LNCaP clone FGC (cell line): ENCODE measurements around the gene RBP5.

ENCODE experiments used
- DNase-seq: peaks from one replicate; pipeline ENCODE4 v3.0.0-alpha.2; 2011; ENCODE audit warnings: low read depth
- H3K4me3 ChIP-seq: 2 replicates; pipeline ENCODE4 v1.5.1; 2011; ENCODE audit warnings: mild to moderate bottlenecking, low read depth, low read length, control low read depth
- TF ChIP-seq, protein P1 (sequence below): IDR thresholded peaks from 2 replicates; pipeline ENCODE4 v1.5.1; 2012; ENCODE audit warnings: mild to moderate bottlenecking; ENCODE audit not compliant: control insufficient read depth, insufficient read depth; ENCODE audit errors: extremely low read depth

RBP5 gene

DNA sequence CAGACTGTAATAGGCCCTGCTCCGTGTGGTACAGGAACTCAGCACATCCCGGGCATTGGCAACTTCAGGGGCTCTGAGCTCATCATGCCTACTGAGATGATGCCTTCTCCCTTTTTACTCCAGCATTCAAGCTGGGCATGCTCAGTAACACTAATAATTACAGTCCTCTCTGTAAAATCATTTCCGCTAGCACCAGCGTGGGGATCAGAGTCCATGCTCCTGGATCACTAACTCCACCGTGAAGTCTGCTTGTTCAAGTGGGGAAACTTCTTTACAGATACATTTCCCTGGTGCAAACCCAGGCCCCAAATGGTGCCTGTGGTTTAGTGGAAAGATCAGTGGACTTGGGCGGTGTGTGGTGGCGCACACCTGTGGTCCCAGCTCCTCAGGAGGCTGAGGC lies 18.2 kb upstream of the RBP5 start:
- H3K4me3 ChIP-seq: no peak overlapping the region
- no peak for DNase-seq
- TF ChIP-seq, protein P1, sequence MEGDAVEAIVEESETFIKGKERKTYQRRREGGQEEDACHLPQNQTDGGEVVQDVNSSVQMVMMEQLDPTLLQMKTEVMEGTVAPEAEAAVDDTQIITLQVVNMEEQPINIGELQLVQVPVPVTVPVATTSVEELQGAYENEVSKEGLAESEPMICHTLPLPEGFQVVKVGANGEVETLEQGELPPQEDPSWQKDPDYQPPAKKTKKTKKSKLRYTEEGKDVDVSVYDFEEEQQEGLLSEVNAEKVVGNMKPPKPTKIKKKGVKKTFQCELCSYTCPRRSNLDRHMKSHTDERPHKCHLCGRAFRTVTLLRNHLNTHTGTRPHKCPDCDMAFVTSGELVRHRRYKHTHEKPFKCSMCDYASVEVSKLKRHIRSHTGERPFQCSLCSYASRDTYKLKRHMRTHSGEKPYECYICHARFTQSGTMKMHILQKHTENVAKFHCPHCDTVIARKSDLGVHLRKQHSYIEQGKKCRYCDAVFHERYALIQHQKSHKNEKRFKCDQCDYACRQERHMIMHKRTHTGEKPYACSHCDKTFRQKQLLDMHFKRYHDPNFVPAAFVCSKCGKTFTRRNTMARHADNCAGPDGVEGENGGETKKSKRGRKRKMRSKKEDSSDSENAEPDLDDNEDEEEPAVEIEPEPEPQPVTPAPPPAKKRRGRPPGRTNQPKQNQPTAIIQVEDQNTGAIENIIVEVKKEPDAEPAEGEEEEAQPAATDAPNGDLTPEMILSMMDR: no peak

GRCh38 chr12:7146228-7146627 lies 17.5 kb upstream of the RBP5 start:
- TF ChIP-seq, protein P1: no peak
- DNase-seq: no peak

GRCh38 chr12:7145671-7146070 lies 17.0 kb upstream of the RBP5 start:
- TF ChIP-seq, protein P1: no peak
- no peak overlapping the region for H3K4me3 ChIP-seq
- no peak for DNase-seq

More at GRCh38 chr12:7146228-7146627, 17.5 kb upstream of the RBP5 start:
- no peak overlapping the region for H3K4me3 ChIP-seq

DNA sequence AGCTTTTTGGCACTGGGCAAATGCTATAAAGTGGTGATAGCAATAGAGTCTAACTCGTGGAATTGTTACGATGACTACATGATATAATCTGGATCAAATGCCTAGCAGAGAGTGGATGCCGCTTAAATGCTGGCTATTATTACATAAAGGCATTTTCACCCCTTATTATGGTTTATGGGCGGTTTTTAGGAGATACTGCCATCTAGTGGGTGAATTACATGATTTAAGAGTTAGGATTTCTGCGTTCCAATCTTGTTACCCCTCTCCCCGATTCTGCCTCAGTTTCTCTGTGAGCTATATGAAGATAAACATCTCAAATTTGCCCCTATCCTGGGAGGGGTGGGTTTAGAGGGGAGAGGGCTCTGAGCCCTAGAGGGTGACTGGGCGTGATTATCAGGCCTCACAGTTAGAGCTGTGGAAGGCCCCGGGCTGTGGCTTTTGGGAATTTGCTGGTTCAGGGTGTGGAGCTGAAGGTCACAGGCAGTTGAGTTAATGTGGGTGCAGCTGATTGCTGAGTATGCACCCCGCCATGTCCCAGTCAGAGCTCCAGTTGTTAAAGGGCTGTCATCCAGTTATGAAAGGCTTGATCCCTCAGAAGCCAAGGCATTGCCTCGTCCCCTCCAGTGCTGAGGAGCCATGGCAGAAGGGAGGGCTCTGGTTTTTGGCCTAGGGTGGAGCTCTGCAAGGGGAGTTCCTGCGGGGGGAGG lies 15.9 kb upstream of the RBP5 start:
- TF ChIP-seq, protein P1: peak; percentile 41
- DNase-seq: no peak
- H3K4me3 ChIP-seq: no peak overlapping the region

DNA sequence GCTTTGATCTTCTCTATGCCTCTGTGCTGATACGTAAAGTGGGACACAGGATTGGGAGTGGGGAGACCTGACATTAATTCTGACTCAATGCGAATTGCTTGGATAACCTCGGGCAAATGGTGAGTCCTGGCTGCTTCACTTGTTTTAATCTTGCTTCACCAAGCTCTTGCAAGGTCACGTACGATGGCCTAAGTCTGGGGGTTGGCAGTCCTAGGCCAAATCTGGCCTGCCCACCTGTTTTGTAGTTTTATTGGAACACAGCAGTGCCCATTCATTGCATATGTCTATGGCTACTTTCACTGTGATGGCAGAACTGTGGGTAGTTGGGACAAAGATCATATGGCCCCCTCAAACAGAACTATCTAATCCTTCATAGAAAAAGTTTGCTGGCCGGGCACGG lies 14.9 kb upstream of the RBP5 start:
- TF ChIP-seq, protein P1: no peak
- no peak for DNase-seq
- H3K4me3 ChIP-seq: no peak overlapping the region

DNA sequence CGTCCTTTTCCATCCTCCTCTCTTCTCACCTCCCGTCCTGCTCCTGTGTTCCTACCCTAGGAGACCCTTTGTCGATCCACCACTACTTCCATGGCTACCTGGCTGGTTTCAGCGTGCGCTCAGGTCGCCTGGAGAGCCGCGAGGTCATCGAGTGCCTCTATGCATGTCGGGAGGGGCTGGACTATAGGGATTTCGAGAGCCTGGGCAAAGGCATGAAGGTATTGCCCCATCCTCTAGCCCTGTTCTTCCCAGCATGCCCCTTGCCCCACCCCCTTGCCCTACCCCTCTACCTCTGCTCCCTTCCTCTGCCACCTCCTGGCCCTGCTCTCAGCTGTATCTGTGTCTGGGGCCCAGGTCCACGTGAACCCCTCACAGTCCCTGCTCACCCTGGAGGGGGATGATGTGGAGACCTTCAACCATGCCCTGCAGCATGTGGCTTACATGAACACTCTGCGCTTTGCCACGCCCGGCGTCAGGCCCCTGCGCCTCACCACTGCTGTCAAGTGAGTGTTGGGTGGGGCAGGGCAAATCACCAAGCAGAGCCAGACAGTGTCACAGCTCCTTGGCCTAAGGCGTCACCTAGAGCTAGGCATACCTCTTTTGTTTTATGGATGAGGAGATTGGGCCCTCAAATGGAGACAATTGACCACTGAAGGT lies 14.2 kb upstream of the RBP5 start:
- TF ChIP-seq, protein P1: no peak

More for the DNA sequence above, 14.2 kb upstream of the RBP5 start:
- H3K4me3 ChIP-seq: no peak overlapping the region
- no peak for DNase-seq
